Subcutaneous abdominal adipose tissue (tissue), 5 donors: ENCODE data around the gene RGS19.
A peak's percentile ranks its signal among the peaks of the same experiment; 100 is the strongest.

Source experiments
- H3K27ac ChIP-seq: one replicate; pipeline ENCODE4 v1.7.0; 2013; ENCODE audit warnings: low read depth, mild to moderate bottlenecking, inconsistent platforms, low read length, moderate library complexity
- H3K27me3 ChIP-seq, 5 donors: one replicate each; pipeline ENCODE4 v1.7.0; 2013; ENCODE audit warnings: low read length in 5 of 5, inconsistent platforms in 1 of 5; ENCODE audit not compliant: control insufficient read depth in 5 of 5, insufficient read depth in 4 of 5
- H3K36me3 ChIP-seq, 5 donors: one replicate each; pipeline ENCODE4 v1.7.0; 2013; ENCODE audit warnings: low read length in 5 of 5; ENCODE audit not compliant: control insufficient read depth in 5 of 5, insufficient read depth in 5 of 5
- H3K4me1 ChIP-seq, 5 donors: one replicate each; pipeline ENCODE4 v1.7.0; 2013; ENCODE audit warnings: low read length in 5 of 5, mild to moderate bottlenecking in 3 of 5, moderate library complexity in 1 of 5; ENCODE audit not compliant: control insufficient read depth in 5 of 5, insufficient read depth in 5 of 5
- H3K4me3 ChIP-seq, 5 donors: one replicate each; pipeline ENCODE4 v1.7.0; 2013; ENCODE audit warnings: low read length in 5 of 5, low read depth in 1 of 5
- H3K9ac ChIP-seq, 5 donors: one replicate each; pipeline ENCODE4 v1.7.0; 2013; ENCODE audit warnings: low read length in 5 of 5, mild to moderate bottlenecking in 4 of 5, moderate library complexity in 3 of 5
- H3K9me3 ChIP-seq, 5 donors: one replicate each; pipeline ENCODE4 v1.7.0; 2013; ENCODE audit warnings: low read length in 5 of 5; ENCODE audit not compliant: control insufficient read depth in 5 of 5
- donor health status: healthy.
- donor health status: healthy.
- donor health status: healthy.
- donor health status: healthy.
- donor health status: healthy.

The RGS19 gene

GRCh38 chr20:64065062-64065973 lies 14.0 kb downstream of the RGS19 start:
- H3K27ac ChIP-seq = no peak overlapping the region
- H3K9me3 ChIP-seq = no peaks in the 10 kb centered on the region
- H3K36me3 ChIP-seq = peaks cover 0 to 2% (median 0%) of the 10 kb centered on the region in 5 donors
- H3K9ac ChIP-seq = no peak overlapping the region
- peaks cover 2 to 46% (median 23%) of the 10 kb centered on the region in 5 donors for H3K4me1 ChIP-seq
- H3K4me3 ChIP-seq = no peak overlapping the region
- H3K27me3 ChIP-seq = peaks cover 0 to 6% (median 0%) of the 10 kb centered on the region in 5 donors

- H3K36me3 ChIP-seq = peaks cover 0 to 2% (median 0%) of the 10 kb centered on the region in 5 donors
- H3K27ac ChIP-seq = no peak overlapping the region
- peaks cover 0 to 6% (median 0%) of the 10 kb centered on the region in 5 donors for H3K27me3 ChIP-seq
- peak overlapping the region; percentile 58 to 85 (median 76) for H3K4me3 ChIP-seq
- no peaks in the 10 kb centered on the region for H3K9me3 ChIP-seq
- H3K4me1 ChIP-seq = peaks cover 2 to 39% (median 23%) of the 10 kb centered on the region in 5 donors
- H3K9ac ChIP-seq = peak overlapping the region in 4 of 5 donors; percentile 53 to 79 (median 76)
Observed at GRCh38 chr20:64064145-64064698, 15.1 kb downstream of the RGS19 start.

GRCh38 chr20:64063389-64064144 lies 15.8 kb downstream of the RGS19 start:
- Histone ChIP-seq H3K4me1 (peaks cover 2 to 38% (median 23%) of the 10 kb centered on the region in 5 donors), H3K27ac (peak overlapping the region; percentile 30), H3K4me3 (peak overlapping the region; percentile 58 to 85 (median 76)), H3K27me3 (peaks cover 0 to 6% (median 0%) of the 10 kb centered on the region in 5 donors), H3K9me3 (no peaks in the 10 kb centered on the region), H3K36me3 (peaks cover 0 to 2% (median 0%) of the 10 kb centered on the region in 5 donors), H3K9ac (peak overlapping the region in 4 of 5 donors; percentile 53 to 79 (median 76))

- peak within 1 kb of the TSS in 4 of 5 donors; percentile 76 to 91 (median 79) for H3K9ac ChIP-seq
- peaks cover 2 to 43% (median 28%) of the 10 kb centered on the region in 5 donors for H3K4me1 ChIP-seq
- peaks cover 0 to 2% (median 0%) of the 10 kb centered on the region in 5 donors for H3K36me3 ChIP-seq
- peaks cover 0 to 10% (median under 1%) of the 10 kb centered on the region in 5 donors for H3K27me3 ChIP-seq
- H3K4me3 ChIP-seq = peak within 1 kb of the TSS; percentile 58 to 85 (median 76)
- peak within 1 kb of the TSS; percentile 70 for H3K27ac ChIP-seq
- H3K9me3 ChIP-seq = no peaks in the 10 kb centered on the region
Observed at GRCh38 chr20:64062596-64063388, 16.5 kb downstream of the RGS19 start, which contains the start of gene TCEA2. Gene TCEA2 (plus strand): TSS chr20:64063198. CDS start chr20:64063313, 115 bp downstream.

GRCh38 chr20:64062276-64062595 lies 17.1 kb downstream of the RGS19 start:
- H3K9ac ChIP-seq = peak overlapping the region in 4 of 5 donors; percentile 48 to 91 (median 70)
- H3K36me3 ChIP-seq = peaks cover 0 to 2% (median 0%) of the 10 kb centered on the region in 5 donors
- no peaks in the 10 kb centered on the region for H3K9me3 ChIP-seq
- H3K4me3 ChIP-seq = peak overlapping the region in 4 of 5 donors; percentile 54 to 85 (median 80)
- peak overlapping the region; percentile 70 for H3K27ac ChIP-seq
- peaks cover under 1 to 15% (median 4%) of the 10 kb centered on the region in 5 donors for H3K27me3 ChIP-seq
- peaks cover 2 to 48% (median 33%) of the 10 kb centered on the region in 5 donors for H3K4me1 ChIP-seq

GRCh38 chr20:64058536-64058935 lies 20.8 kb downstream of the RGS19 start:
- Histone ChIP-seq H3K4me1 (peaks cover 2 to 59% (median 35%) of the 10 kb centered on the region in 5 donors), H3K27me3 (peaks cover 17 to 32% (median 27%) of the 10 kb centered on the region in 5 donors), H3K36me3 (peaks cover 0 to 2% (median 0%) of the 10 kb centered on the region in 5 donors), H3K9me3 (no peaks in the 10 kb centered on the region), H3K9ac (no peak overlapping the region), H3K27ac (no peak overlapping the region), H3K4me3 (no peak overlapping the region)

GRCh38 chr20:64057628-64058498 lies 21.5 kb downstream of the RGS19 start:
- Histone ChIP-seq H3K36me3 (peaks cover 0 to 2% (median 0%) of the 10 kb centered on the region in 5 donors), H3K27ac (peak overlapping the region; percentile 84), H3K4me1 (peaks cover 2 to 62% (median 34%) of the 10 kb centered on the region in 5 donors), H3K4me3 (peak overlapping the region in 3 of 5 donors; percentile 18 to 55 (median 42)), H3K9ac (peak overlapping the region in 3 of 5 donors; percentile 47 to 67 (median 53)), H3K9me3 (no peaks in the 10 kb centered on the region), H3K27me3 (peaks cover 21 to 38% (median 33%) of the 10 kb centered on the region in 5 donors)

- Histone ChIP-seq H3K4me3 (peak overlapping the region in 3 of 5 donors; percentile 18 to 55 (median 42)), H3K4me1 (peaks cover 0 to 63% (median 29%) of the 10 kb centered on the region in 5 donors), H3K27ac (peak overlapping the region; percentile 84), H3K36me3 (peaks cover 0 to 2% (median 0%) of the 10 kb centered on the region in 5 donors), H3K9me3 (no peaks in the 10 kb centered on the region), H3K27me3 (peaks cover 23 to 46% (median 33%) of the 10 kb centered on the region in 5 donors), H3K9ac (peak overlapping the region in 3 of 5 donors; percentile 47 to 67 (median 53))
Observed at GRCh38 chr20:64056889-64057627, 22.3 kb downstream of the RGS19 start.
